Common myeloid progenitor, CD34-positive (primary cell): Measurements from ENCODE around the gene CHSY3.

ENCODE experiments used
- CTCF ChIA-PET: fragments of 350-600 bp; sonication (Branson Sonifier 250); formaldehyde crosslinking; loops from one replicate; lab custom pipeline; 2021; ENCODE audit warnings: antibody characterized with exemption; lab: Charles Lee
- POLR2A ChIA-PET: fragments of 350-600 bp; sonication (Branson Sonifier 250); formaldehyde crosslinking; loops from one replicate; lab custom pipeline; 2021; ENCODE audit warnings: antibody characterized with exemption; lab: Charles Lee
- DNase-seq, 3 donors: peaks; one replicate each; pipeline versions ENCODE4 v3.0.0 to v3.0.0-alpha.2; 2013
- H3K27ac ChIP-seq, 2 experiments: 1 replicate in 1 of 2; 2 replicates in 1 of 2; pipeline ENCODE4 v1.7.0; 2013; ENCODE audit warnings: inconsistent platforms in 2 of 2, low read length in 2 of 2, mild to moderate bottlenecking in 2 of 2, low read depth in 1 of 2, moderate library complexity in 1 of 2; ENCODE audit not compliant: severe bottlenecking in 2 of 2, insufficient read depth in 1 of 2, poor library complexity in 1 of 2
- H3K27me3 ChIP-seq, 5 experiments: replicated peaks in 2 of 5; 1 replicate in 3 of 5; 2 replicates in 2 of 5; pipeline versions ENCODE4 v1.6.1 to v1.7.0; 2013; ENCODE audit warnings: low read length in 4 of 5, mild to moderate bottlenecking in 2 of 5, moderate library complexity in 2 of 5, inconsistent platforms in 1 of 5; ENCODE audit not compliant: insufficient read depth in 5 of 5, control insufficient read depth in 4 of 5
- H3K36me3 ChIP-seq, 4 experiments: 1 replicate in 2 of 4; 2 replicates in 2 of 4; pipeline versions ENCODE4 v1.6.1 to v1.7.0; 2013; ENCODE audit warnings: low read length in 3 of 4, control low read depth in 1 of 4, mild to moderate bottlenecking in 1 of 4; ENCODE audit not compliant: control insufficient read depth in 4 of 4, insufficient read depth in 4 of 4
- H3K4me1 ChIP-seq, 4 experiments: 1 replicate in 3 of 4; 2 replicates in 1 of 4; pipeline versions ENCODE4 v1.6.1 to v1.7.1; 2013; ENCODE audit warnings: low read length in 3 of 4, mild to moderate bottlenecking in 3 of 4, control low read depth in 1 of 4, inconsistent platforms in 1 of 4, moderate library complexity in 1 of 4; ENCODE audit not compliant: control insufficient read depth in 4 of 4, insufficient read depth in 4 of 4; ENCODE audit errors: control extremely low read depth in 1 of 4
- H3K4me3 ChIP-seq, 7 experiments: 1 replicate in 4 of 7; 2 replicates in 3 of 7; pipeline versions ENCODE4 v1.5.1 to v1.7.0; 2013; ENCODE audit warnings: mild to moderate bottlenecking in 7 of 7, low read length in 6 of 7, moderate library complexity in 6 of 7, inconsistent platforms in 2 of 7, low read depth in 2 of 7, control low read depth in 1 of 7; ENCODE audit not compliant: insufficient read depth in 4 of 7, control insufficient read depth in 1 of 7; ENCODE audit errors: extremely low read depth in 1 of 7
- H3K9me3 ChIP-seq, 5 experiments: 1 replicate in 4 of 5; 2 replicates in 1 of 5; pipeline versions ENCODE4 v1.6.1 to v1.7.1; 2013; ENCODE audit warnings: low read length in 4 of 5, mild to moderate bottlenecking in 2 of 5, inconsistent platforms in 1 of 5, low read depth in 1 of 5, moderate library complexity in 1 of 5; ENCODE audit not compliant: control insufficient read depth in 4 of 5, insufficient read depth in 2 of 5; ENCODE audit errors: control extremely low read depth in 1 of 5
- WGBS: methylation state at CpG from one replicate; pipeline ENCODE4 v1.1.5; 2013; ENCODE audit not compliant: insufficient coverage; 5-methylcytosine and 5-hydroxymethylcytosine counted together

Gene CHSY3

GRCh38 chr5:130135506-130135905 is 231.2 kb downstream of the CHSY3 start:
- no peak for DNase-seq
- Histone ChIP-seq H3K4me1 (no peaks in the 10 kb centered on the region), H3K4me3 (no peak overlapping the region), H3K27ac (no peak overlapping the region), H3K36me3 (no peaks in the 10 kb centered on the region), H3K27me3 (no peaks in the 10 kb centered on the region), H3K9me3 (no peaks in the 10 kb centered on the region)
- POLR2A ChIA-PET = no interaction called here
- WGBS = no CpG with 5 or more reads among the region's 2 CpGs
- CTCF ChIA-PET = no interaction called here

- Histone ChIP-seq H3K27ac (no peak overlapping the region), H3K27me3 (no peaks in the 10 kb centered on the region), H3K36me3 (no peaks in the 10 kb centered on the region), H3K4me3 (no peak overlapping the region), H3K4me1 (no peaks in the 10 kb centered on the region), H3K9me3 (no peaks in the 10 kb centered on the region)
- CTCF ChIA-PET = no interaction called here
- POLR2A ChIA-PET = no interaction called here
- DNase-seq = no peak
These were observed 232.0 kb downstream of the CHSY3 start for GRCh38 chr5:130136300-130136699.

GRCh38 chr5:130137681-130138080 is 233.4 kb downstream of the CHSY3 start:
- Histone ChIP-seq H3K36me3 (no peaks in the 10 kb centered on the region), H3K9me3 (no peaks in the 10 kb centered on the region), H3K4me1 (no peaks in the 10 kb centered on the region), H3K27ac (no peak overlapping the region), H3K4me3 (no peak overlapping the region), H3K27me3 (no peaks in the 10 kb centered on the region)
- no peak for DNase-seq
- ChIA-PET CTCF (no interaction called here), POLR2A (no interaction called here)
- 100% methylated on average over 1 of the region's 1 CpG for WGBS

- DNase-seq = no peak
- Histone ChIP-seq H3K4me1 (no peaks in the 10 kb centered on the region), H3K36me3 (no peaks in the 10 kb centered on the region), H3K4me3 (no peak overlapping the region), H3K27me3 (no peaks in the 10 kb centered on the region), H3K27ac (no peak overlapping the region), H3K9me3 (no peaks in the 10 kb centered on the region)
- POLR2A ChIA-PET = no interaction called here
- CTCF ChIA-PET = no interaction called here
These were observed 234.3 kb downstream of the CHSY3 start for GRCh38 chr5:130138406-130139045.

GRCh38 chr5:130141659-130142320 is 237.5 kb downstream of the CHSY3 start:
- no peaks in the 10 kb centered on the region for H3K9me3 ChIP-seq
- DNase-seq = peak; percentile 4 to 30 (median 15)
- no peaks in the 10 kb centered on the region for H3K36me3 ChIP-seq
- H3K27me3 ChIP-seq = no peaks in the 10 kb centered on the region
- H3K27ac ChIP-seq = no peak overlapping the region
- H3K4me1 ChIP-seq = no peaks in the 10 kb centered on the region
- WGBS = 83% methylated on average over 2 of the region's 3 CpGs
- ChIA-PET CTCF (interaction anchor here (0.7 to 1.5 kb wide), 6 partner anchors 31 to 967 kb away, joined by 3 to 4 read pairs (median 3); no protein-coding TSS in a partner anchor), POLR2A (no interaction called here)
- no peak overlapping the region for H3K4me3 ChIP-seq

- no peak overlapping the region for H3K4me3 ChIP-seq
- ChIA-PET POLR2A (no interaction called here), CTCF (no interaction called here)
- DNase-seq = no peak
- no peak overlapping the region for H3K27ac ChIP-seq
- 83% methylated on average over 1 of the region's 2 CpGs for WGBS
- H3K4me1 ChIP-seq = no peaks in the 10 kb centered on the region
- H3K9me3 ChIP-seq = no peaks in the 10 kb centered on the region
- H3K27me3 ChIP-seq = no peaks in the 10 kb centered on the region
- H3K36me3 ChIP-seq = no peaks in the 10 kb centered on the region
These were observed 247.0 kb downstream of the CHSY3 start for GRCh38 chr5:130151239-130151638.

GRCh38 chr5:130155345-130156011 is 251.2 kb downstream of the CHSY3 start:
- WGBS = 77% methylated on average over 4 of the region's 5 CpGs
- Histone ChIP-seq H3K27me3 (no peaks in the 10 kb centered on the region), H3K27ac (no peak overlapping the region), H3K4me1 (no peaks in the 10 kb centered on the region), H3K9me3 (no peaks in the 10 kb centered on the region), H3K4me3 (no peak overlapping the region), H3K36me3 (no peaks in the 10 kb centered on the region)
- POLR2A ChIA-PET = no interaction called here
- no peak for DNase-seq
- CTCF ChIA-PET = no interaction called here
